ENCODE results near the gene USP2. TPM values are rescaled to one million over a fixed set of nuclear protein-coding genes. Genes with fewer than 3 reads are reported as not detected.

Gene USP2
- total and polyA plus RNA-seq, 2 of the 8 experiments (the other 6 are each of a cell fraction or from before 2014, with no cell fraction given), result 2.2 to 6.9 TPM

GRCh38 chr11:119380160-119380826, 1.2 kb downstream of the USP2 start:
- Histone ChIP-seq H3K18ac (ENCODE audit: extremely low read depth, low read length) (peak overlapping the region; percentile 96), H4K8ac (ENCODE audit: extremely low read depth, insufficient read depth, low read length) (no peak overlapping the region), H3K79me2 (ENCODE audit: control insufficient read depth in 1 of 2, insufficient read depth in 2 of 2, low read length in 2 of 2) (no peaks in the 10 kb centered on the region), H3K9me3 (ENCODE audit: insufficient read depth in 2 of 2, low read depth in 1 of 2, low read length in 1 of 2) (no peaks in the 10 kb centered on the region), H2BK120ac (replicated peaks; ENCODE audit: low read depth, low read length) (no peak overlapping the region), H3K9ac (replicated peaks in 1 of 4; ENCODE audit: extremely low read depth in 1 of 4, low read depth in 3 of 4, low read length in 3 of 4) (no peak overlapping the region; a peak in 1 of 7 replicates), H2AFZ (ENCODE audit: low read length) (no peak overlapping the region), H4K20me1 (replicated peaks in 1 of 2; ENCODE audit: control insufficient read depth in 1 of 2, insufficient read depth in 2 of 2, low read length in 2 of 2) (no peaks in the 10 kb centered on the region), H3K36me3 (ENCODE audit: control insufficient read depth in 2 of 4, insufficient read depth in 4 of 4, low read length in 3 of 4) (no peaks in the 10 kb centered on the region), H3K4me2 (ENCODE audit: insufficient read depth in 1 of 2, low read depth in 2 of 2, low read length in 2 of 2) (peak overlapping the region; percentile 88 to 97), H3K23me2 (ENCODE audit: low read depth, low read length) (peaks cover 21% of the 10 kb centered on the region), H3K79me1 (ENCODE audit: low read depth, low read length) (no peaks in the 10 kb centered on the region), H4K91ac (replicated peaks; ENCODE audit: insufficient read length, low read length) (peak overlapping the region; percentile 69), H2BK5ac (ENCODE audit: low read depth, low read length) (no peak overlapping the region; the same call in 1 of the 2 replicates), H2BK15ac (ENCODE audit: low read length) (peak overlapping the region; percentile 99), H3K27ac (ENCODE audit: low read depth, low read length) (no peak overlapping the region), H3K23ac (ENCODE audit: insufficient read length) (no peak overlapping the region), H3K4me1 (replicated peaks in 1 of 4; ENCODE audit: control insufficient read depth in 3 of 4, insufficient read depth in 4 of 4, low read length in 3 of 4) (peaks cover 9 to 46% (median 40%) of the 10 kb centered on the region in 4 experiments), H2BK20ac (ENCODE audit: low read length) (peak overlapping the region; percentile 51; the same call in 1 of the 2 replicates), H2BK12ac (ENCODE audit: low read depth, low read length) (peak overlapping the region; percentile 94; the same call in 1 of the 2 replicates), H3K56ac (replicated peaks; ENCODE audit: insufficient read length, low read depth, low read length) (no peak overlapping the region), H3K4me3 (ENCODE audit: extremely low read depth in 1 of 4, insufficient read depth in 2 of 4, low read depth in 3 of 4, low read length in 4 of 4) (peak overlapping the region in 2 of 4 experiments; percentile 62 to 81; a peak in 3 of 8 replicates), H3K27me3 (replicated peaks in 1 of 4; ENCODE audit: control insufficient read depth in 3 of 4, extremely low read depth in 1 of 4, insufficient read depth in 3 of 4, low read length in 3 of 4) (peaks cover 0 to 12% (median 10%) of the 10 kb centered on the region in 4 experiments; a peak in 6 of 7 replicates), H4K5ac (ENCODE audit: insufficient read length, low read depth, low read length) (peak overlapping the region; percentile 3), H3K4ac (replicated peaks; ENCODE audit: insufficient read length, low read depth, low read length) (no peak overlapping the region), H2AK5ac (ENCODE audit: low read depth, low read length) (peak overlapping the region; percentile 3; the same call in 1 of the 2 replicates), H3K14ac (ENCODE audit: insufficient read length) (no peak overlapping the region)
- DNase-seq (ENCODE audit: low read depth in 1 of 2, low spot score in 2 of 2) (no peak), FAIRE-seq (no peak)
- WGBS, 2 experiments (ENCODE audit: extremely low coverage in 1 of 2, insufficient coverage in 1 of 2, insufficient read length in 1 of 2, insufficient replicate concordance in 2 of 2, low coverage in 1 of 2, low lambda C conversion rate in 2 of 2, missing lambda C conversion rate in 1 of 2), result 77% methylated on average over 13 of the region's 13 CpGs; no CpG with 5 or more reads in 1 of the 2 experiments
- ChIA-PET POLR2A (ENCODE audit: partially characterized antibody) (interaction anchor here (0.6 to 2.9 kb wide), 7 partner anchors 9 to 57 kb away, joined by 3 to 12 read pairs (median 4); partner anchors contain the start of gene THY1), CTCF (ENCODE audit: partially characterized antibody) (interaction anchor here (1.0 to 26.3 kb wide), 15 partner anchors 7 to 189 kb away, joined by 3 to 474 read pairs (median 11); partner anchors contain the start of genes C1QTNF5 and MFRP)
- TF ChIP-seq BCL11A (IDR thresholded peaks at IDR 0.05; ENCODE audit: low read depth in 2 of 2, low read length in 2 of 2), result no peak
